RWPE2 (cell line): Measurements from ENCODE around the gene SSU72.

Experiments
- ATAC-seq: fragments of 200-7000 bp; cut with Tn5 transposase; 3 replicates; pipeline ENCODE4 v1.9.1; 2021; ENCODE audit warnings: low read depth
- DNase-seq: peaks from one replicate; pipeline ENCODE4 v3.0.0-alpha.2; 2020; ENCODE audit warnings: low spot score
- H3K27ac ChIP-seq: fragments of 450-650 bp; 2 replicates; pipeline ENCODE4 v1.5.1; 2017; ENCODE audit warnings: mild to moderate bottlenecking; ENCODE audit not compliant: poor library complexity, severe bottlenecking
- H3K27me3 ChIP-seq: fragments of 250-450 bp; sonication (Bioruptor Pico); 2 replicates; pipeline ENCODE4 v1.5.1; 2021; ENCODE audit warnings: mild to moderate bottlenecking, moderate library complexity; ENCODE audit not compliant: insufficient read depth, poor library complexity, severe bottlenecking
- H3K36me3 ChIP-seq: fragments of 250-450 bp; sonication (Bioruptor Pico); 2 replicates; pipeline ENCODE4 v1.5.1; 2020; ENCODE audit warnings: low read depth, mild to moderate bottlenecking, moderate library complexity
- H3K4me1 ChIP-seq: fragments of 250-450 bp; sonication (Bioruptor Pico); 2 replicates; pipeline ENCODE4 v1.5.1; 2021; ENCODE audit warnings: mild to moderate bottlenecking, moderate library complexity; ENCODE audit not compliant: insufficient read depth, poor library complexity, severe bottlenecking
- H3K4me3 ChIP-seq: fragments of 250-450 bp; sonication (Bioruptor Pico); 2 replicates; pipeline ENCODE4 v1.5.1; 2021; ENCODE audit warnings: mild to moderate bottlenecking, moderate library complexity; ENCODE audit not compliant: severe bottlenecking
- H3K9me3 ChIP-seq: fragments of 250-450 bp; sonication (Bioruptor Pico); 2 replicates; pipeline ENCODE4 v1.5.1; 2021; ENCODE audit warnings: mild to moderate bottlenecking, moderate library complexity; ENCODE audit not compliant: severe bottlenecking
- TF ChIP-seq, protein P1 (sequence below): fragments of 450-650 bp; IDR thresholded peaks from one replicate; pipeline ENCODE4 v1.5.1; 2017; ENCODE audit warnings: mild to moderate bottlenecking, moderate library complexity; ENCODE audit not compliant: poor library complexity, severe bottlenecking

Gene SSU72

DNA sequence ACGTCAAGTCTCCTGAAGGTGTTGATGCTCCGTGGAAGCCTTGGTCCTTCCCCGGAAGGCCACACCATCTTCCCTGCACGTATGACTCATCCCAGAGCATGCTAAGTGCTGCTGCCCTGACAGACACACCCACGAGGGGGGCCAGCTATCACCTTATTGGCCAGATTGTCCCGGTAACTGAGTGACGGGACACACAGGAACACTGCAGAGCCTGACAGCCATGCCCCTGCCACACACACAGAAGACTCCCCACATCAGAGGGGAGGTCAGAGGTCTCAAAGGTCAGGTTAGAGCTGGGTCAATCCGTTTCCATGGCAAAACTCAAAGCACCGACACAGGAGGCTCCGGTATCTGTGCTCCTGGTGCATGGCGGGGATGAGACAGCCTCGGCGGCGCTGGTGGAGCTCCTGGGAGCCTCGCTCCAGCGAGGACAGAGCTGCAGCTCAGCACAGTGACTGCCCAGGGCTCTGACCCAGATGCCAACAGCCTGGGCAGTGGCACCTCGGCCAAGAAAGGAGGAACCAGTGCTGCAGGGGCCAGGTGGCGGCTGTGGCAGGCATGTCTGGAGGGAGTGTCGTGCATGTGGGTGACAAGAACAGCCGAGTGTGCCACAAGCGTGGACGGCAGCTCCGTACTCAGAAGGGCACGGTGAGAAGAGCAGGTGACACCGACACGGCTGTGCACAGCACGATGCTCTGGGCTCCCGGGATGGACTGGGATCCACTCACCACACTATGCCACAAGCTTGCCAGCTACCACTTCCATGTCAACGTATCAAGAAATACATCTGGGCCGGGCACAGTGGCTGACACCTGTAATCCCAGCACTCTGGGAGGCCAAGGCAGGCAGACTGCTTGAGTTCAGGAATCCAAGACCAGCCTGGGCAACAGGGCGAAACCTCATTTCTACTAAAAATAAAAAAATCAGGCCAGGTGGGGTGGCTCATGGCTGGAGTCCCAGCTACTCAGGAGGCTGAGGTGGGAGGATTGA is 19.4 kb downstream of the SSU72 start:
- Histone ChIP-seq H3K27ac (no peak overlapping the region), H3K27me3 (no peaks in the 10 kb centered on the region), H3K9me3 (no peaks in the 10 kb centered on the region), H3K4me1 (peaks cover 7% of the 10 kb centered on the region), H3K4me3 (no peak overlapping the region), H3K36me3 (peaks cover 23% of the 10 kb centered on the region)
- DNase-seq, result peak; percentile 78
- TF ChIP-seq, protein P1, sequence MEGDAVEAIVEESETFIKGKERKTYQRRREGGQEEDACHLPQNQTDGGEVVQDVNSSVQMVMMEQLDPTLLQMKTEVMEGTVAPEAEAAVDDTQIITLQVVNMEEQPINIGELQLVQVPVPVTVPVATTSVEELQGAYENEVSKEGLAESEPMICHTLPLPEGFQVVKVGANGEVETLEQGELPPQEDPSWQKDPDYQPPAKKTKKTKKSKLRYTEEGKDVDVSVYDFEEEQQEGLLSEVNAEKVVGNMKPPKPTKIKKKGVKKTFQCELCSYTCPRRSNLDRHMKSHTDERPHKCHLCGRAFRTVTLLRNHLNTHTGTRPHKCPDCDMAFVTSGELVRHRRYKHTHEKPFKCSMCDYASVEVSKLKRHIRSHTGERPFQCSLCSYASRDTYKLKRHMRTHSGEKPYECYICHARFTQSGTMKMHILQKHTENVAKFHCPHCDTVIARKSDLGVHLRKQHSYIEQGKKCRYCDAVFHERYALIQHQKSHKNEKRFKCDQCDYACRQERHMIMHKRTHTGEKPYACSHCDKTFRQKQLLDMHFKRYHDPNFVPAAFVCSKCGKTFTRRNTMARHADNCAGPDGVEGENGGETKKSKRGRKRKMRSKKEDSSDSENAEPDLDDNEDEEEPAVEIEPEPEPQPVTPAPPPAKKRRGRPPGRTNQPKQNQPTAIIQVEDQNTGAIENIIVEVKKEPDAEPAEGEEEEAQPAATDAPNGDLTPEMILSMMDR, result no peak
- ATAC-seq, result peak; percentile 80

GRCh38 chr1:1554550-1554925 is 20.1 kb downstream of the SSU72 start:
- Histone ChIP-seq H3K27me3 (no peaks in the 10 kb centered on the region), H3K9me3 (no peaks in the 10 kb centered on the region), H3K36me3 (peaks cover 21% of the 10 kb centered on the region), H3K4me1 (peaks cover 7% of the 10 kb centered on the region), H3K4me3 (no peak overlapping the region), H3K27ac (no peak overlapping the region)
- ATAC-seq (no peak; the same call in 1 of the 3 replicates), DNase-seq (no peak)
- TF ChIP-seq, protein P1, result no peak

- Histone ChIP-seq H3K4me1 (peaks cover 7% of the 10 kb centered on the region), H3K36me3 (peaks cover 17% of the 10 kb centered on the region), H3K9me3 (no peaks in the 10 kb centered on the region), H3K27ac (no peak overlapping the region), H3K27me3 (no peaks in the 10 kb centered on the region), H3K4me3 (no peak overlapping the region)
- DNase-seq (no peak), ATAC-seq (no peak)
- TF ChIP-seq, protein P1, result no peak
These were observed 20.7 kb downstream of the SSU72 start for GRCh38 chr1:1553821-1554494.

DNA sequence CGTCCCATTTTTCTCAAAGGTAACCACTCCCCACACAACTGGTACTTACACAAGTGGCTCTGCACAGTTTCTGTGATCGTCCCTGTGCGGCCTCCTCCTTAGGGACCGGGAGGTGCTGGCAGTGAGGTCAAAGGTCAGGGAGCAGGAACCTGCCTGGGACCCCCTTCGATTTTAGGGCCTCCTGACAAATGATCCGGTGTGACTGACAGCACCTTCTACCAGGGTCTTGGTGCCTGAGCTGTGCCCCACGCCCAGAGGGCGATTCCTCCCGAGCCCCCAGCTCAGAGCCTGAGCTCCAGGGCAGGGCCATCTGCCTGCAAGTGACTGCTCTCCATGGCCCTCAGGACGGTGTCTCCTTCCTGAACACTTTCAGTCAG is 22.4 kb downstream of the SSU72 start:
- ATAC-seq, result no peak
- no peak for DNase-seq
- H3K27ac ChIP-seq, result no peak overlapping the region
- no peak overlapping the region for H3K4me3 ChIP-seq
- H3K36me3 ChIP-seq, result peaks cover 12% of the 10 kb centered on the region
- no peaks in the 10 kb centered on the region for H3K9me3 ChIP-seq
- TF ChIP-seq, protein P1, result no peak
- H3K4me1 ChIP-seq, result peaks cover 7% of the 10 kb centered on the region
- no peaks in the 10 kb centered on the region for H3K27me3 ChIP-seq
